Activated T-helper 9 cell treated with anti-CD3 and anti-CD28 coated beads, Interleukin-2, amount 50 U/mL, for 16 hours (primary cell): ENCODE results near the gene ABCA2.
"Not testable (repeated sequence)": the region's sequence is repeated elsewhere in the genome, so short reads cannot be mapped to it uniquely, and the experiment has no call there.

Experiments used
- DNase-seq: peaks from one replicate; pipeline ENCODE4 v3.0.0-alpha.2; 2020; ENCODE audit warnings: low read depth

Gene ABCA2

GRCh38 chr9:137044502-137045177 lies 16.6 kb upstream of the ABCA2 start:
- no peak for DNase-seq

GRCh38 chr9:137044037-137044436 lies 16.0 kb upstream of the ABCA2 start:
- DNase-seq: no peak

- DNase-seq: no peak
Measured at GRCh38 chr9:137042751-137043727, 15.0 kb upstream of the ABCA2 start.

DNA sequence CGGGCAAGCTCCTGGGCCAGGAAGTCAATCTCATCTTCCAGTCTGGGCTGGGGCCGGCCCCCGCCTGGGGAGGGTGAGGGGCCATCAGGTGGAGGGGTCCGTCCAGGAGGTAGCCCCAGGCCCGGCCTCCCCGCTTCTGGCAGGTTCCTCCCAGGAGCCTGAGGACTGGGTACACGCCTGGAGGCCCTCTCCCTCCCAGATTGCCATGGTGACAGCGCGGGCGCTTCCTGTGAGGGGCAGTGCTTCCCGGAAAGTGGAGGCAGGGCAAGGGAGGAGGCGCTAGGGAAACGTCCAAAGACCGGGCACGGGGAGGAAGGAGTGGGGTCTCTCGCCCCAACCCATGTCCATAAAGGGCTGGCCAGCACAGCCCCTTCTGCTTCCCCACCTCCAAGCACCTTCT lies 13.1 kb upstream of the ABCA2 start:
- no peak for DNase-seq

GRCh38 chr9:137040568-137040967 lies 12.5 kb upstream of the ABCA2 start:
- DNase-seq: no peak

DNA sequence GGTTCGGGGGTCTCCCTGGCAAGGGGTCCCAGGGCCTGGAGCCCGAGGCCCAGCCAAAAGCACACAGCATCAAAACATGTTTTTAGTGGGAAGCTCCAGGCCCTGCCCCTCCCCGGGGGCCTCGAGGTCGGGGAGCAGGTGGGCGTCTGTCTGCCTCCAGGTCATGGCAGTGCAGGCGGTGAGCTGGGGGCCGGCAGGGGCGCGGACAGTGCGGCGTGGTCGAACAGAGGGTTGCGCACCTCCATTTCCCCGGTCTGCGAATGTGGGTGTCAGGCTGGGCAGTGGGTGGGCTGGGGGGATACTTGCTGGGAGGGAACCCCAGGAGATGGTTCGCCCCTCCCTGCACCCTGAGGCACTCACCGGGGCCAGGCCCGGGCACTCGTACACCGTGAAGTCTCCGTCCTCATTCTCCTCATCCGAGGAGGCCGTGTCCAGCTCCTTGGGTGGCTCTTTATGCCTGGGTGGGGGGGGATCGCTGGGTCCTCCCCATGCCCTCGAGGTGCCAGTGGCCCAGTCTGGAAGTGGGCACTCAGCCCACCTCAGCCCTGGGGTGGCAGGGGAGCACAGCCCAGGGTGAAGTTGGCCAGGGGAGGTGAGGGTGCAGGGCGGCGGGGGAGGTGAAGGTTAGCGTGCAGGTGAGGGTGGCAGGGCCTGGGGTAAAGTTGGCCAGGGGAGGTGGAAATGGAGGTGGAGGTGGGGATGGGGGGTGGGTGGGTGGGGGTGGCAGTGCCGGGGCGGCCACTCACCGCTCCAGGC lies 11.8 kb upstream of the ABCA2 start:
- DNase-seq: no peak

- DNase-seq: no peak
Measured at GRCh38 chr9:137038916-137039315, 10.9 kb upstream of the ABCA2 start.

GRCh38 chr9:137037483-137037882 lies 9.4 kb upstream of the ABCA2 start:
- no peak for DNase-seq

DNA sequence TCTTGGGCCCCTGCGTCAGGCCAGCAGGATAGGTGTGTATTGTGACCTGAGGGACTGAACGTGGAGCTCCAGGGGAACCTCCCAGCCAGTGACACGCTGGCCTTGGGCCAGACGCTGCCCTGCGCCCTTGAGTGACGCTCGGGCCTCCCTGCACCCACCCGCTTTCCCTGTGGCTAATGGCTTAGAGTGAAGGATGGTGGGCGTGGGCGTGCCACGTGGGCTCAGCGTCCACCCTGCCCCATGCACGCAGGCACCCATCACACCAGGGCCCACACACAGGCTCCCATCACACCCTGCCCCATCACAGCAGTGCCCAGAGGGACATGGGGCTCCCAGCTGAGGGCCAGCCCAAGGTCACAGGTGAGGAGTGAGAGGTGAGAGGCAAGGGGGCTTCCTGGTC lies 9.0 kb upstream of the ABCA2 start:
- DNase-seq: no peak

- no peak for DNase-seq
Measured at GRCh38 chr9:137035937-137036336, 7.9 kb upstream of the ABCA2 start.

DNA sequence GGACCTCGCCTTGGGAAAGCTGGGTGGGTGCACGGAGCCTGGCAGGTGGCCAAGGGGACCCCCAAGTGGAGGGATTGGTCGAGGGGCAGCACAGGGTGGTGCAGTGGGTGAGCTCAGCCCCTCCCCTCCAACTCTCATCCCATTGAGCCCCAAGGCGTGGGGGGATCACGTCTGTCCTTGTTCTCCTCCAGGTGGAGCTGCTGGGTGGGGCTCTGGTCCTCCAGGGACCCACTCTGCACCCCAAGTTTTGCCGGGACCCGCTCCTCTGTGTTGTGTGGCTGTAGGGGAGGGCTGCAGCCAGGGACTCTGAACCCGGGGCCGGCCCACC lies 7.4 kb upstream of the ABCA2 start:
- no peak for DNase-seq

DNA sequence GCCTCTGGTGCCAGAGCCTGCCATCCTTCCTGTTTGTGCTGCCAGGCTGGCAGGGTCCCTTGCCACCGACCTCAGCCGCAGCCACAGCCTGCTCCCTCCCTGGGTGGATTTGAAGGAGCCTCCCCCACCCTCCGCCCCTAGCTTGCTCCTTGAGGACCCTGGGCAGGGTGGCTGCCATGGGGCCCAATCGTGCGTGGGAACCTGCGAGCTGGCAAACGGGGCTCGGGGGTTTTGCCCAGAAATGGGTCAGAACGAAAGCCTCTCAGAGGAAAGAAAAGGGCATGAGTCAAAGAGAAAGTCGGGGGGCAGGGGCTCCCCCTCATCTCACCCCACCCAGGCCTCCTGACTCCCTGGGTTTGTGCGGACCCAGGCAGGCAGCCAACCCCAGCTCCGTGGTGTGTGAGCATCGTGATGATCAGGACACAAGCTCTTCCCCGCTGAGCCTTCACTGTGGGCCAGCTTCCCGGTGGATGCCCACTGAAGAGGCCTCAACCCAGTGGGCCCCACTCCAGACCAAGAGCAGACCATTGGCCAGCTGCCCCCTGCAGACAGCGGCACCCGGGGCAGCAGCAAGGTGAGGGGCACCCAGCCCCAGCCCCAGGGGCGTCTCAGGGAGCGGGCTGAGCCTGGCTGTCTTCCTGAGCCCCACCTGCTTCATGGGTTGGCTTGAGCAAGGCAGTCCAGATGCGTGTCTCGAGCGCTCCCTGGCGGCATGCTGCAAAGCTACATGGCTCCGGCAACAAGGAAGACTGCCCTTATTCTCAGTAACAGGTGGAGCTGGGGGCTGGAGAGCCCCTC lies 6.9 kb upstream of the ABCA2 start:
- DNase-seq: peak; percentile 76

DNA sequence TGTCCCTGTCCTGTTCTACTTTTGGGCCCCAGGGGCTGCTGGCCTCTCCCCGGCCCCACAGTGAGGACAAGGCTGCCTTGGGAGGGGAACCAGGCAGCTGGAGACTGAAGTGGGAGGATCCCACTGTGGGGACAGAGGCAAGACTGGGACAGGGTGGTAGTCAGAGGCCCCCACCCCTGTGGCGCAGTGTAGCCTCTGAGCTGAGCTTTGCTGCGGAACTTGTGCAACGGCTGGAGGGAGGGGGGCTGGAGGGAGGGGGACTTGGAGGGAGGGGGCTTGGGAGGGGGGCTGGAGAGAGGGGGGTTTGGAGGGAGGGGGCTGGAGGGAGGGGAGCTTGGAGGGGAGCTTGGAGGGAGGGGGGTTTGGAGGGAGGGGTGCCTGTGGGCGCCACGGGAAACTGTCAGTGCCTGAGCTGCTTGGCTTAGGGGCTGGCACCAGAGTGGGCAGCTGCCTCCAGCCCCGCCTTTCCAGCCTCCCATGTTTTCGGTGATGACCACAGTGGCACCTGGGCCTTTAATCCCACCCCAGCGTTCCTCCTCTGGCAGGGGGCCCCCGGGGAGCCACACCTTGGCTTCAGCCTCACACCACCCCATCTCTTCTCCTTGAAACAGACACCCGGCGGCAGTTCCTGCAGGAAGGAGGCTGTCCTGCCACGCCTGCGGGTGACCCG lies 6.1 kb upstream of the ABCA2 start:
- no peak for DNase-seq

GRCh38 chr9:137033481-137033880 lies 5.4 kb upstream of the ABCA2 start:
- DNase-seq: not testable (repeated sequence)

DNA sequence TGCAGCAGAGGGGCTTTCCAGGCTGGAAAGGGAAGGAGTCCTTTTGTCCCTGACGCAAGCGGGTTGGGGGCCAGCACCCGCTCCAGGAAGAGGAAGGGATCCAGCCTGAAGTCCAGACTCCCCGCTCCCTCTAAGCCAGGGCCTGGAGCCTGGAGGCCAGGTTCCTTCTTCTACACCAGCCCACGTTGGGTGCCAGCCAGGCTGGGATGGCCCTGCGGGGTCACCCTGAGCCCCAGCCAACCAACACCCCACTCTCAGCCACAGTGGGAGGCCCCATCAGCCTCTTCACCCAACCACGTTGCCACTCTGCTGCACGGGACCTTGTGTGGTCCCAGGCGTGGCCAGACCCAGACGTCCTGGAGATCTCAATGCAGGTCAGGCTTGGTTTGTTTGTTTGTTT lies 4.8 kb upstream of the ABCA2 start:
- DNase-seq: no peak

- DNase-seq: peak; percentile 19
Measured at GRCh38 chr9:137031904-137032640, 4.0 kb upstream of the ABCA2 start, which contains the start of gene FUT7. TSS of gene FUT7 (minus strand) at chr9:137032088. CDS start at chr9:137031991, 97 bp downstream.

DNA sequence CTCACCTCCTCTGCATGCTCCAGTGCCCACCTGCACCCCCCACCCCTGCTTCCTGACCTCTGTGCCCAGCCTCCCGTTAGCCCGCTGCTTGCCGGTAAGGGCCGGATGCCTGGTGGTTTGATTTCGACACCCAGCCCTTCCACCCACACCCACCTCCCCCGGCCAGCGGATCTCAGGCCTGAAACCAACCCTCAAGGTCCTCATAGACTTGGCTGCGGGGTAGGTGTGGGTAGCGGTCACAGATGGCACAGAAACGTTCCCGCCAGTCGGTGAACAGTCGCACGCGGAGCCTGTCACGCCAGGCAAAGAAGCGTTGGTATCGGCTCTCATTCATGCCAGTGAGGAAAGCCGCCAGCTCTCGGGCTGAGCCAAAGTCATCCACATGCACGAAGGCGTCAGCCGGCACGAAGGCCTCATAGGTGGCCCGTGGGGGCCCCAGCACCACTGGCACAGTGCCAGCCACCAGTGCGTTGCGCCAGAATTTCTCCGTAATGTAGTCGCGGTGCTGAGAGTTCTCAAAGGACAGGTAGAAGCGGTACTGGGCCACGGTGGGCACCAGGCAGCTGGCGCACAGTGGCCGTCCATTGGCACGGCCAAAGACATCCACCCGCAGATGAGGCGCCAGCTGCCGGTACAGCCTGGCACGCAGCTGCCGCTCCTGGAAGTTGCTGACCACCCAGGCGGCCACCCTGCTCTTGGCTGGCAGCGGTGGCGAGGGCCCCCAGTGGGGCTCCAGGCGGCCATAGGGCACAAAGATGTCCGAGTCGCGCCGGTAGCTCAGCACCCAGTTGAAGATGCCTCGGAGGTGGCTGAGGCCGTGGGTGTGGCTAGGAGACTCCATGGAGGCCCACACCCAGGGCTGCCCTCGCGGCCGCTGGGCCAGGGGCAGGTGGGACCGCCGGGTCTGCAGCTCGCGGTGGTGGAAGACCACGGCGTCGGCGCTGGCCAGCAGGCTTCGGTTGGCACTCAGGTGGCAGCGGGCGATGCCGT lies 2.8 kb upstream of the ABCA2 start:
- peak; percentile 41 for DNase-seq

DNA sequence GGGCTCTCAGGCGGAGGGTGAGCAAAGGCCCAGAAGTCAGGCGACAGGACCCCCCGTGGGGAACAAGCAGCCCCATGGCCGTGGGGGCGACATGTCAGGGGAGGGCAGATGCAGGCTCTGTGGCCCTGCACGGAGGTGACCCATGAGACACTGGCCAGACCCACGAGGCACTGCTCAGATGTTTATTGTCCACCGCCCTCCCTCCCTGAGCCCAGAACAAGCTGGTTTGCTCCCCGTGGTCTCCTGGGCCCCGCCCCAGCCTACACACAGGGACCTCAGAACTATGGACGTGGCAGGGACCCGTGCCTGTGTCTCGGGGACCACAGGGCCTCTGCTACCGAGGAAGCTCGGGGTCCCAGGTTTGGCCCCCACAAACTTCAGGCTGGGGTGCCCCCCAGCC lies 2.0 kb upstream of the ABCA2 start:
- no peak for DNase-seq
